ENCODE results near the gene KIF3B.
"Not testable (repeated sequence)": the region's sequence is repeated elsewhere in the genome, so short reads cannot be mapped to it uniquely, and the experiment has no call there.

Gene KIF3B

GRCh38 chr20:32249030-32249738 is 28.3 kb upstream of the KIF3B start:
- DNase-seq, result no peak

- no peak for DNase-seq
Observed at GRCh38 chr20:32251470-32251869, 26.0 kb upstream of the KIF3B start.

- no peak for DNase-seq
Observed at GRCh38 chr20:32252189-32252588, 25.3 kb upstream of the KIF3B start.

- not testable (repeated sequence) for DNase-seq
Observed at GRCh38 chr20:32260973-32261372, 16.5 kb upstream of the KIF3B start.

- no peak for DNase-seq
Observed at GRCh38 chr20:32261644-32262043, 15.8 kb upstream of the KIF3B start.

GRCh38 chr20:32263398-32263954 is 14.0 kb upstream of the KIF3B start:
- no peak for DNase-seq

- no peak for DNase-seq
Observed at GRCh38 chr20:32271620-32272019, 5.8 kb upstream of the KIF3B start.

GRCh38 chr20:32274359-32274758 is 3.1 kb upstream of the KIF3B start:
- no peak for DNase-seq

GRCh38 chr20:32275163-32275562 is 2.3 kb upstream of the KIF3B start:
- not testable (repeated sequence) for DNase-seq

- no peak for DNase-seq
Observed at GRCh38 chr20:32278199-32278643, 770 bp downstream of the KIF3B start.

GRCh38 chr20:32281711-32282110 is 4.3 kb downstream of the KIF3B start:
- no peak for DNase-seq

- DNase-seq, result peak; percentile 86
Observed at GRCh38 chr20:32282461-32282860, 5.0 kb downstream of the KIF3B start.

GRCh38 chr20:32285082-32285620 is 7.7 kb downstream of the KIF3B start:
- no peak for DNase-seq

GRCh38 chr20:32285621-32286371 is 8.3 kb downstream of the KIF3B start:
- no peak for DNase-seq

- DNase-seq, result no peak
Observed at GRCh38 chr20:32287231-32287638, 9.8 kb downstream of the KIF3B start.

GRCh38 chr20:32288225-32288849 is 10.9 kb downstream of the KIF3B start:
- DNase-seq, result no peak

GRCh38 chr20:32289299-32289660 is 11.8 kb downstream of the KIF3B start:
- DNase-seq, result not testable (repeated sequence)

- DNase-seq, result no peak
Observed at GRCh38 chr20:32289661-32290431, 12.4 kb downstream of the KIF3B start.

GRCh38 chr20:32291166-32291565 is 13.7 kb downstream of the KIF3B start:
- no peak for DNase-seq

GRCh38 chr20:32292548-32292947 is 15.1 kb downstream of the KIF3B start:
- no peak for DNase-seq

- DNase-seq, result no peak
Observed at GRCh38 chr20:32294071-32294470, 16.6 kb downstream of the KIF3B start.

- no peak for DNase-seq
Observed at GRCh38 chr20:32296412-32296811, 19.0 kb downstream of the KIF3B start.

Measured in DMS 273 treated with DMSO at 0.1 percent for 48 hours (cell line).